Stimulated activated CD4-positive, alpha-beta T cell treated with anti-CD3 and anti-CD28 coated beads, Interleukin-4, amount 100 ng/mL, for 4 hours (primary cell): Measurements from ENCODE around the gene RDH8.

Experiments used
- DNase-seq, 2 experiments: peaks; one replicate each; pipeline ENCODE4 v3.0.0-alpha.2; 2020

Gene RDH8

DNA sequence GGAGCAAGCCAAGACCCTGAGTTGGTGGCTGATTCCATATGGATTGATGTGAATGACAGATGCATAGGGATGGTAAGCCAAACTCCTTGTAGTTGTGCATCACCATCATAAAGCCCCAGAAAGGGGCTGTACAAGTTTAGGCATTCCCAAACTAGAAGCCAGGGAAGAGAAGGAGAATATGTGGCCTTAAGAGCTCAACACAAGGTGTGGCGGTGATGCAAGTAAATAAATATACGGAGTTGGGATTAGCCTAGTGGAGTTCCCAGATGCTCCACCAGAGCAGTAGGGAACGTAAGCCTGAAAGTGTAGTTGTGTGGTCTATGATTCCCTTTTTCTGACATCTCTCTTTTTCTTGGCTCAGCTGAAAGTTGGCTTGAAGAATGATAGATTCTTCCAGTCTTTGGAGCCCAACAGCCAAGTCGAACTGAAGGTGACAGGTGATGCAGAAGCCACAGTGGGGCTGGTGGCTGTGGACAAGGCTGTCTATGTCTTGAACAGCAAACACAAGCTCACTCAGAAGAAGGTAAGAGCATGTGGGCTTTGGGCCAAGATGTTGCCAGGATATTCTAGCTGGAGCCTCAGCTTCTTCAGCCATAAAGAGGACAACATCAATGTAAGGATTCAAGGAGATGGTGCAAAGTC is 30.1 kb downstream of the RDH8 start:
- DNase-seq = no peak

DNA sequence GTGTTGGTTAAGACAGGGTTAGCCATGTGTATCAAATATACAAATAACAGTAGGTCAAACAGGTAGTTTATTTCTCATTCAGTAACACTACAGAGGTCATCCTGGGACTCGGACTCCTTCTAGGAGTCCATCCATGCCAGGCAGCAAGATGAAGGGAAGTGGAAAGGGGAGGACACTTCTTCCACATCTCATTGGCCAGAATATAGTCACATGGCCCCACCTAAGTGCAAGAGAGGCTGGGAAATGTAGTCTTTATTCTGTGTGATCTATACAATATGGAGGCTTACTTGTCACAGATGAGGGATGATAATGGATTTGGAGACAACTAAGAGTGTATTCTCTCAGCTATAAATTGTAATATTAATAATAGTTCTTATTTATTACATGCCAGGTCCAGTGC is 31.1 kb downstream of the RDH8 start:
- DNase-seq = no peak

DNA sequence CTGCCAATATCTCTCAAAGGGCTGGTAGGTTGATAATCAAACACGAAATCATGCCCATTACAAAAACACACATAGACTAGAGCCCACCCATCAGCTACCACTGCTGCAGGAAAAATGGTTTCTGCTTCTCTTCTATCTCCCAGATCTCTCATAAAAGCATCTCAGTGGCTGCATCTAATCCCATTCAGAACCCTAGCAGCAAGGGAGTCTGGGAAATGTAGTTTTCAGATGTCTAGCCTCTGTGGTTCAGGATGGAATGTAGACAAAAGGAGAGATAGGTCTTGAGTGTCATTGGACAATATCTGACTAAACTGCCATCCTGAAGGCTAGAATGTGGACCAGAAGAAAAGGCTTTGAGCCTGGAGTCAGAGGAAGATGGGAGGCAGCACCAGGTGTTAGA is 32.1 kb downstream of the RDH8 start:
- no peak for DNase-seq

DNA sequence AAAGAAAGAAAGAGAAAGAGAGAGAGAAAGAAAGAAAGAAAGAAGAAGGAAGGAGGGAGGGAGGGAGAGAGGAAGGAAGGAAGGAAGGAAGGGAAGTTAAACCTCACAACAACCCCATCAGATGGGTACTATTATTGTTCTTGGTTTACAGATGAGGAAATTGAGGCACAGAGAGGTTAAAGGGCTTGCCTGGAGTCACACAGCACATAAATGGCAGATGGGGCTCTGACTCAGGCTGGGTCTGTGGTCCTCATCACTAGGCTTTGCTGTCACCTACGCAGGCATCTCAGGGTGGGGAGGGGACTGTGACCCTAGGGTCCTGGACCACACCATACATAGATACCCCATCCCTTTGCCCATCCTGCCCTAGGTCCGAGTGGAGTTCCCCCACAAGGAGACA is 36.3 kb downstream of the RDH8 start:
- no peak for DNase-seq

DNA sequence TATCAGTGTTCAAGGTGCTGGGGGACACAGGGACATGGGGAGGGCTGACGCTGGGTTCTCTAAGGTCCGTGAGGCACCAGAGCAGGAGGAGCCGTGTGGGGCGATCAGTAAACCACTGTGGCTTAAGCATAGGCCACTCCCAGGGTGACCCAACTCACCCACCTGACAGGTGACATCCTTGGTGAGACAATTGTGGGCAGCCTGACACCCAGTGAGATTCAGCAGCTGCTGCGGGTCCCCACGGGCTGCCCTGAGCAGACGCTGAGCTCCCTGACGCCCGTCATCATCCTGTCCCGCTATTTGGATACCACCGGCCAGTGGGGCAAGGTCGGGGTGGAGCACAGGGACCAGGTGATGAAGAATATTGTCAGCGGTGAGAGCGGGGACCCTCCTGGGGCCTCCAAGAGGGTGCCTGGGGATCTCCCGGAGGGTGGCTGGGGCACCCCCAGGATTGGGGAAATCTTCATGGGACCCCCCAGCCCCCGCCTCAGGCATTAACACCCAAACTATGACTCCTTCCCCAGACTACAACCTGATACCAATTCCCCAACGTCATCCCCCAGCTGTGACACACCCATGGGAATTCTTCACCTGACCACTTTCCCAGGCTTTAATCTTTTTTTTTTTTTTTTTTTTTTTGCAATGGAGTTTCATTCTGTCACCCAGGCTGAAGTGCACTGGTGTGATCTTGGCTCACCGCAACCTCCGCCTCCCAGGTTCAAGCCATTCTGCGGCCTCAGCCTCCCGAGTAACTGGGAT is 39.5 kb downstream of the RDH8 start:
- no peak for DNase-seq

DNA sequence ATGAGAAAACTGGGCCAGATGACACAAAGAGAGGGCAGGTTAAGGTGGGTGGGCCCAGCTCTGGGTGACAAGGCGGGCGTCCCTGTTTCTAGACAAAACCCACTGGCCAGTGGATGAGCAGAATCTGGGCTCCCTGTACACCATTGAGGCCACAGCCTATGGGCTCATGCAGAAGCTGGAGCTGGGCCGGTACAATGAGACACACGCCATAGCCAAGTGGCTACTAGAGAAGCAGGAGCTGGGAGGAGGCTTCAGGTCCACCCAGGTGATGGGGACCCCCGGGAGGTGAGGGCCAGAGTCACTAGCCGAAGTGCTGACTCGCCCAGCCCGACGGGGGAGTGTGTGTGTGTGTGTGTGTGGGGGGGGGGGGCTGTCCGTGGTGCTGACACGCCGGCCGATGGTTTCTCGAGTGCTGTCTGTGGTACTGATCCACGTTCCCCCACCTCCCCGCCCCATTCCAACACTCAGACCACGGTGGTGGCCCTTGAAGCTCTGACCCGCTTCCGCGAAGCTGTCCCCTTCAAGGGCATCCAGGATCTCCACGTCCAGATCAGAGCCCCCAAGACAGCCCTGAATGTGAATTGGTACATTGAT is 48.5 kb downstream of the RDH8 start:
- no peak for DNase-seq

DNA sequence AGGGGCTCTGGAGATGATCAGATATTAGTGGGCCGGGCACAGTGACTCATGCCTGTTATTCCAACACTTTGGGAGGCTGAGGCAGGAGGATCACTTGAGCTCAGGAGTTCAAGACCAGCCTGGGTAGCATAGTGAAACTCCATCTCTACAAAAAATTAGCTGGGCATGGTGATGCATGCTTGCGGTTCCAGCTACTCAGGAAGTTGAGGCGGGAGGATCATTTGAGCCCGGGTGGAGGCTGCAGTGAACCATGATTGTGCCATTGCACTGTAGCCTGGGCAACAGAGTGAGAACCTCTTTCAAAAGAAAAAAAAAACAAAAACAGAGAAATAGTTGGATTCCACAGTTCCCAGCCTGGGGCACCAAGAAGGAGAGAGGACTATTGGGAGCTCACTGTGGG is 54.9 kb downstream of the RDH8 start:
- DNase-seq = no peak

DNA sequence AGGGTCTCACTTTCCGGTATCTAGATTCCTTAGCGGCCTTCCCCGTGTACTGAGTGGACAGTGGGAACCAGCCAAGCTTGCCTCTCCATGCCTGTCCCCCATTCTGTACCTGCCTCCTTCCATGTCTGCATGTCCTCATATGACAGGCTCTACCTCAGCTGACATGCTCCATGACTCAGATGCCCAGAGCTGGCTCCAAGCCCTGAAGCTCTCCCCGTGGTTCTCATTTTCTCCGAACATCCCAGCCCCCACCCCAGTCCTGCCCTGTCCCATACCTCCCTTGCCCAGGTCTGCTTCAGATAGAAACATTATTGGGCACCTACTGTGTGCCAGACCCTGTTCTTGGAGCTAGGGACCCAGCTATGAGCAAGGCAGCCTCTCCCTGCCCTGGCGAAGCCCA is 55.8 kb downstream of the RDH8 start:
- DNase-seq = no peak

DNA sequence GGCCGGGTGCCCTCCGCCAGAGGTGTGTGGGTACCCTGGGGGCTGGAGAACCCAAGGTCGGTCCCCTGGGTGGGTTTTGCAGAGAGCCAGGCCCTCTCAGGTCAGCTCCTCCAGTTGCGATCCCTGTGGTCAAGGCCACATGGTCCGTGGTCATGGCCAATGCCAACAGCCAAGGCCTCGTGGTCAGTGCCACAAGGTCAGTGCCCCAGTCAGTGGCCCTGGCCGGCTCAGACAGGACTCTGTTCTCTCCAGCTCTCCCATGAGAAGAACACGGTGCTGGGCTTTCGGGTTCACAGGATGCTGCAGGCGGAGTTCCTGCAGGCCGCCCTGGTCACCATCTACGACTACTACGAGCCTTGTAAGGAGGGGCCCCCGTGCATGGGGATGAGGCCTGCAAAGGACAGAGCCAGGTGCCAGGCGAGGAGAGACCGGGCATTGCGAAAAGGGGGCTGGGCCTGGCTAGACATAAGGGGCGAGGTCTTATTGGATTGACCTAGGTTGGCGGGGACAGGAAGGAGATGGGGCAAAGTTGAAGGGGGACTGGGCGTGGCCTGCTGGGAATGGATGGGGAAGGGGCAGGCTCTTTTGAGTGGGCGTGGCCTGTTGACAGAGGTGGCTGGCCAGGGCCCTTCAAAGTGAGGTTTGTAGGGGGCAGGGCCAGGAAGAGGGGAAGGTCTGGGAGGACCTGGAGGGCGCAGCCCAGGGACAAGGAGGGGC is 57.6 kb downstream of the RDH8 start:
- no peak for DNase-seq
